Right ventricle myocardium inferior (tissue), 1 donor: Measurements from ENCODE around the gene ATP8A2. TPM values are rescaled to one million over a fixed set of nuclear protein-coding genes. Genes with fewer than 3 reads are reported as not detected.

ENCODE experiments used
- ATAC-seq: fragments of 200-7000 bp; cut with Tn5 transposase; one replicate; pipeline ENCODE4 v1.9.1; 2020; ENCODE audit warnings: mild to moderate bottlenecking, moderate library complexity
- DNase-seq: peaks from one replicate; pipeline ENCODE4 v3.0.0; 2021; ENCODE audit errors: missing footprints
- intact Hi-C: fragments of 100-400 bp; cut with DNase I; formaldehyde crosslinking; loops from one replicate; pipeline ENCODE4 v1.11.0; 2022
- total RNA-seq: library from RNA; stranded (reverse); fragmentation: NEBNext Ultra II Directional; extraction: Animal tissue kit (Norgen Biotek cat#: 25700); gene quantifications from one replicate; pipeline ENCODE4 v1.2.1, GENCODE V29; 2021
- donor health status: DM: no; HTN: yes; CAD: no; lungs with severe emphysema.

Gene ATP8A2
- total RNA-seq, 1 donor from 2014 or later: 0.11 TPM

GRCh38 chr13:25978961-25979360, 607.2 kb downstream of the ATP8A2 start:
- intact Hi-C loops: no loop called here
- ATAC-seq (no peak), DNase-seq (no peak)

DNA sequence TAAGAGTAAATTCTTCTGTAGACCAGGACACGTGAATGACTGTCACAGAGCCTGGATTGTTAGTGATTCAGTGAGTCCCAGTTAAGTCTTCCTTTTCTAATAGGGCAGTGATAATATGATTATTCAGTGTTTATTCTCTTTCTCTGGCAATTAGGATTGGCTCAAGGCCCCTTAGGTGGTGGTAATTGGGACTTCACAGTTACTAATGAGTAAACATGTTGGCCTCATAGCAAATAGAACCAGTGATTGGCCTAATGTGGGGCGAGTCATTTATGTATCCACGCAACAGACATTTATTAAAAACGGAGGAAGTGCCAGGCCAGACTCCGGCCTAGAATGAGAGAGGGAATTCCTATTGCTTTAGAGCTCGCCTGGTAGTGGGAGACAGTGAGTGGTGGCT, 607.6 kb downstream of the ATP8A2 start:
- ATAC-seq (no peak), DNase-seq (no peak)
- intact Hi-C loops: no loop called here

DNA sequence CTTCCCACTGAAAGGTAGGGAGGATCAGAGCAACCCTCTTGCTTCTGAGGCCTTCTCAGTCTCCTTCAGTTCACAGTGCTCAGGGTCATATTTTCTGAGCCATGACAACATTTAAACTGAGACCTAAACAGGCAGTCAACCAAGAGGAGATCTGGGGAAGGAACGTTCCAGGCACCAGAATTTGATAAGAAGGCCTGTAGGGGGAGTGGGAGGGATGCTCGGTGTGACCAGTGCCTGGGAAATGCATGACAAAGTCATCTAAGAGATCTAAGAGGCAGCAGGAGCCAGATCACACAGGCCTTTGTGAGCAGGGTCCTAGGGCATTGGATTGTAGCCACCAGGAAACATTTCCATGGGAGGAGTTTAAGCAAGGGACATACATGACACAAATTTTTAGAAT, 608.5 kb downstream of the ATP8A2 start:
- ATAC-seq: peak; percentile 34
- intact Hi-C loops: no loop called here

DNA sequence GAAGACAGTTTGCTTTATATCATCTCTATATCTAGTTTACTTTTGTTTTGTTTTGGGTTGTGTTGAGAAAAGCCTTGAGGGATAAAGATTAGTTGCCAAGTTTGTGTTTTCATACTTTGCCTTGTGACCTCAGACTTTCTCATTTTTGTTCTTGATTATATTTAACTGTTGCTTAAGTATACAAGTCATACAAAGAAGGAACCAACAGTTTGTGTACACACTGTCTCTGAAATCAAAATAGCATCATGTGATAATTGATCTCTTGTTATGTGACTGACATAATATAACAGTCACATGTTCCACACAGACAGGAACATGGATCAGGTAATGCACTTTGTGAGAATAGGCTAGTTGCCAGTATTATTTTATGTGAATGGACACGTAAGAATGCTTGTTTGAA, 609.3 kb downstream of the ATP8A2 start:
- ATAC-seq (no peak), DNase-seq (no peak)
- intact Hi-C loops: no loop called here

More for the DNA sequence above, 608.5 kb downstream of the ATP8A2 start:
- DNase-seq: no peak

GRCh38 chr13:25982907-25983306, 611.1 kb downstream of the ATP8A2 start:
- intact Hi-C loops: no loop called here
- DNase-seq (no peak), ATAC-seq (no peak)

DNA sequence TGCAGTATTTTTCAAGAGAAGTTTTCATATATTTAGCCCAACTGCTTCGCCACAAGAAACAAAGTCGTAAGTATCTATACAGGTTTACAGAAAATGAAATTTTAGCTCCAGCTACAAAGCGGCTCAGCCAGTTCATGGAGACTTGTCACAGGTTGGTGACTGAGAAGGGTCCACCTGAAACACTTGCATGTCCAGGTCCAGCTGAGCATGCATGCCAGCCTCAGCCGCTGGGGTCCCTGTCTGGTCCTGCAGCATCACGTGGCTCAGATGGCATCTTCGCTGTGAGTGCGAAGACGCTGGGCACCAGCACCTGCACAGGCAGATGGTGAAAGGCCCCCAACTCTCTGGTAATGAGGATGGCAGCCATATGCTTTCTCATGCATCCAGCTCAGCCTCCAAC, 616.2 kb downstream of the ATP8A2 start:
- intact Hi-C loops: no loop called here
- DNase-seq (no peak), ATAC-seq (no peak)

DNA sequence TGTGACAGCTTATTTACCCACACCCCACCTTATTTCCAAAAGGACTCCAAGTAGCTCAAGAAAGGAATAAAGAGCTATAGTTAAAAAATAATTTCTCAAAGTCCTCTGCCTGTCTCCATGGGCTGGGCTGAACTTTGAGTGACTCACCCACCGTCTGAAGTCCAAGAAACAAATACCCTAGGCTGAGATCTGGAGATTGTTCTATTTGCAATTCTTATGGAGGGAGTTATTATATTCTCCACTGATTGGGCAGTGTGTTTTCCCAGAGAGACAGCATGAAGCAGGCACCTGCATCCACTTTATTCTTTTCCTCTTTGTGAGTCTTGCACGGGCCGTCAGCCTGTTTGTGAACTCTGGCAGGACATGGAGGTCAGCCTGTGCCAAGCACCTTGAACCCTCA, 616.9 kb downstream of the ATP8A2 start:
- no peak for ATAC-seq
- intact Hi-C loops: no loop called here
- no peak for DNase-seq

- ATAC-seq: no peak
- intact Hi-C loops: no loop called here
Observed at GRCh38 chr13:25990801-25991200, 619.0 kb downstream of the ATP8A2 start.

DNA sequence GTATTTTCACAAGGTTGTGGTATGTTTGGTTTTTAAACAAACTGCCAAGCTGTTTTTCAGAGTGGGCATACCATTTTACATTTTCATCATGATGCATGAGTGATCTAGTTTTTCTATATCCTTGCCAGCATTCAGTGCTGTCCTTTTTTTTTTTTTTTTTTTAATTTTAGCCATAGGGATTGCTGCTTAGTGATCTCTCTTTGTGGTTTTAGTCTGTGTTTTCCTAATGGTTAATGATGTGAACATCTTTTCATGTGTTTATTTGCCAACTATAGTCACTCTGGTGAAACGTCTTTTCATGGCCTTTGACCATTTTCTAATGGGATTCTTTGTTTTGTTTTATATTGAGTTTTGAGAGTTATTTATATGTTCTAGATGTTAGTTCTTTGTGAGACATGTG, 620.3 kb downstream of the ATP8A2 start:
- DNase-seq: no peak
- intact Hi-C loops: no loop called here

More at GRCh38 chr13:25990801-25991200, 619.0 kb downstream of the ATP8A2 start:
- DNase-seq: no peak

DNA sequence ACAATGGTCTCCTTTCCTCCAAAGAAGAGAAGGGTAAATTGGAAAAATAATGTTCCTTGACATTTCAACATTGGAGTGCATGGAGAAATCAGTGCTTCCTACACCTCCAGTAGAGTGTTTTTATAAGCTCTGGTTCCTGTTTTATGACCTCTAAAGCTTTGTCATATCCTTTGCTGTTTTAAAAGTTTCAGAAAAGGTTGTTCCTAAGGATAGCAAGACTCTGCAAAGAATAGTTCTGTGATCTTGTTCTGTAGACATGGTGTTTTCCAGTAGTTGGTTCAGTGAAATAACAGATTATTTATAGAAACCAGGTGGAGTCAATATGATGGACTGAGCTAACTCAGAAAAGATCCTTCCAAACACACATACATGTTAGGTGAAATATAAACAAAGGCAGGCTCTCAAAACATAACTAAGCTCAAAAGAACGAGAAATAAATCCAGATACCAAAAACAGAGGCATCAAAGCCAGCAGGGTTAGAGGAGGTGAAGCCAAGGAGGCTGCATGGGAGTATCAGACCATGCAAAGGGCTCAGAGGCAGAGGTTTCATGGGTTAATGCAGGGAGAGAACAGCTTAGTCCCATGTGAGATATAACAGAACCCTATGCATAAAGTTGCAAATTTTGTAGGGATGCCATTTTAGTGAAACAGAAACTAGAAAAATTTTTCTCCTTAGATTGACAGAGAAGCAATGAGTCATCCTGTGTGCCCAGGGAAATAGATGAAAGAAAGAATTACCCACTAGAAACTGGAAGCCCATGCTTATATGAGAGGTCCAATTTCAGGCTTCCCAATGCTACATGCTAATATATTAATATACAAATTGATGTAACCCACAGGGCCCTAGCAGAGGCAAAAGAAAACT, 635.7 kb downstream of the ATP8A2 start:
- no peak for ATAC-seq
- intact Hi-C loops: no loop called here
- DNase-seq: no peak

More for the DNA sequence above, 620.3 kb downstream of the ATP8A2 start:
- no peak for ATAC-seq

DNA sequence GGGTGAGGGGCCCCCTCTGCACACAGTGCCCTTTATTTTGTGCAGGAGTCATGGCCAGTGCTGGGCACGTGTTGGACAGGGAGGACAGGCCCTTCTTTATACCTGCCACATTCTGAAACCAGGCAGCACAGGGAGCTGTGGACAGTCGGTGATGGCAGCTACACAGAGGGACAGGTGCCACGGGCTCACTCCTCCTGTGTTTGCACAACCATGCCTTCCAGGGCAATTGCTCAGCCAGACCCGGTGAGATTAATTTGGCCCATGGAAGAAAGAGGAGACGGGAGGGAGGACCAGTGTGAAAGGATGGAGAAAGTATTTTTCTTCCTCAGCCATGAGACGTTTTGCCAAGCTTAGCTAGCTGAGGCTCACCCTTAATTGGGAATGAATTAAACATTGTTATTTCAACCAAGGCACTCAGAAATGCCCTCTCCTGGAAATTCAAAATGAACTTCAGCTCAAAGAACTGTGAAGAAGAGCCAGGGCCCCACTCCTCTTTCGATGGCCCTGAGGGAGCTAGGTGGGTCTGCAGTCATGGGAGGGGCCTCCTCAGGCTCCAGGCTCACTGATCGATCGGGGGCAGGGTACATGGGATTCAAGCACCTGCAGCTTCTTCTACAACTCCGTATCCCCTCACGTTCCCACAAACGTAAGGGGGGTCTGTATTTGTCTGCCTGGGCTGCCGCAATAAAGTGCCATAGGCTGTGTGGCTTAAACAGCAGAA, 638.9 kb downstream of the ATP8A2 start:
- no peak for ATAC-seq

GRCh38 chr13:26011208-26011573, 639.4 kb downstream of the ATP8A2 start:
- DNase-seq (no peak), ATAC-seq (no peak)
- intact Hi-C loops: no loop called here

More for the DNA sequence above, 638.9 kb downstream of the ATP8A2 start:
- no peak for DNase-seq
- intact Hi-C loops: no loop called here

DNA sequence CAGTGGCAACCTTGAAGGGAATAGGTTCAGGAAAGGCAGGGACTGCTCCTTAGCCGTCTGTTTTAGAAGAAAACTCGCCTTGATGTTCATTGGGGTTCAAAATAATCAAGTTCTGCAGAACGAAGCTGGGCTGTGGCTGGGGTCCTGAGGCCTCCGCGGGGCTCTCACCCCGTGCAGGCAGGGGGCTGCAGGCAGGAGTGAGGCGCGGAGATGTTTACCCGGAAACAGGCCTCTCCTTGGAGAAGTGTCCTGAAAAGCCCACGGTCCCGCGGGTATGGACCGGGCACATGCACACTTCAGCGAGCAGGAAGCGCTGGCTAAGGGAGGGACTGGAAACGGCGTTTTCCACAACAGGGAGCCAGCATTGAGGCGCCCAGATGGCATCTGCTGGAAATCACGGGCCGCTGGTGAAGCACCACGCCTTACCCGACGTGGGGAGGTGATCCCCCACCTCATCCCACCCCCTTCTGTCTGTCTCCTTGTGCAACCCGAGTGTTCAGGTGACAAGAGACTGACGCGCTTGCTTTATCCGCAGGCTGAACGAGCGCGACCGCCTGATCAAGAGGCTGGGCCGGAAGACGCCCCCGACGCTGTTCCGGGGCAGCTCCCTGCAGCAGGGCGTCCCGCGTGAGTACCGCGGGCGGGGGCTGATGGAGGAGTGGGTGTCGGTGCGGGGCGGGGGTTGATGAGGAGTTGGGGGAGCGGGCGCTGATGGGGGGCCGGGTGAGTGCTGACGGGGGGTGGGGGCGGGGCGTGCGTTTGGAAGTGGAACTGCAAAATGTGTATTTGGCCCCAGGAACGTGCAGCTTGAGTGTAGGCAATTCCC, 640.4 kb downstream of the ATP8A2 start:
- ATAC-seq: no peak
- no peak for DNase-seq

GRCh38 chr13:26012995-26013394, 641.2 kb downstream of the ATP8A2 start:
- intact Hi-C loops: no loop called here
- no peak for DNase-seq
- ATAC-seq: no peak

More for the DNA sequence above, 640.4 kb downstream of the ATP8A2 start:
- intact Hi-C loops: no loop called here

- ATAC-seq (no peak), DNase-seq (no peak)
- intact Hi-C loops: loop anchor here (5.0 kb wide), 1 partner anchor 37 kb away; the partner anchor contains the start of gene SHISA2
Observed at GRCh38 chr13:26015271-26016125, 643.7 kb downstream of the ATP8A2 start.

GRCh38 chr13:26016189-26016588, 644.4 kb downstream of the ATP8A2 start:
- DNase-seq (no peak), ATAC-seq (no peak)
- intact Hi-C loops: loop anchor here (5.0 kb wide), 1 partner anchor 36 kb away; the partner anchor contains the start of gene SHISA2

DNA sequence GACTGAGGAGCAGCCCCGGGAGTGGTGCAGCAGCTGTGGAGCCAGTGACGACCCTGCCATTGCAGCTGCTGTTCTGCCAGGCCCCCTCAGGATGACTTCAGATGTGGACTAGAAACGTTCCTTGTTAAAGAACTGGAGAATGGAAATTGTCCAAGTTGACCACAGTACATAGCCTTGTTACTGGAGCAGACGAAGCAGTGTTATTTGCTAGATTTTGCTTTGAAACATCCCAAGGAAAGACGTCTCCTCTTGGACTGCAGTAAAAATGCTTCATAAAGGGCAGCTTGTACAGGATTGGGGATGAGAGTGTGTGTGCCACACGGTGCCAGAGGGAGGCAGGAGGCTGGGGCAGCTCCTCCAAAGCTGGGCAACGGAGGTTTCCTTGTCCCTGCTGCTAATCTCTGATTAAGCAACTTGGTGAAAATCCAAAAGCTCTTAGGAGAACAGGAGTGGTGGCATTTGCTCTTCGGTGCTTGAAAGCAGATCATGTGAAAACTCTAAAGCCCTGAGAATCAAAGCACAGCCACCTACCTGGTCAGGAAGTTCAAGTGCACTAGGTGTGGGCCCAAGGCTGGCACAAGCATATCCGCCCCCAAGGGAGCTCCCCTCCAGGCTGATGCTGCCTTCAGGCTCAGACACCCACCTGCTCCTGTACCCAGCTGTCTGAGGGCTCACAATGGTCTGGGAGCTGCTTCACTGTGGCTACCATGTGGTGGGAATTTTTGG, 645.6 kb downstream of the ATP8A2 start:
- intact Hi-C loops: loop anchor here (5.0 kb wide), 1 partner anchor 35 kb away; the partner anchor contains the start of gene SHISA2
- peak; percentile 55 for ATAC-seq
- DNase-seq: no peak
